Lower lobe of right lung (tissue), 2 donors: ENCODE measurements around the gene TRIM9. TPM values are rescaled to one million over a fixed set of nuclear protein-coding genes. Genes with fewer than 3 reads are reported as not detected.

ENCODE experiments used
- ATAC-seq, 2 donors: fragments of 200-7000 bp; cut with Tn5 transposase; one replicate each; pipeline ENCODE4 v1.9.1; 2020 to 2022; ENCODE audit warnings: mild to moderate bottlenecking in 2 of 2, moderate library complexity in 2 of 2
- DNase-seq: peaks from one replicate; pipeline ENCODE4 v3.0.0-alpha.2; 2020
- H3K27ac ChIP-seq: fragments of 200-600 bp; one replicate; pipeline ENCODE4 v1.8.0; 2022
- H3K27me3 ChIP-seq: fragments of 200-600 bp; one replicate; pipeline ENCODE4 v1.8.0; 2022; ENCODE audit warnings: low read depth
- H3K36me3 ChIP-seq: fragments of 200-600 bp; one replicate; pipeline ENCODE4 v1.8.0; 2022; ENCODE audit warnings: mild to moderate bottlenecking
- H3K4me1 ChIP-seq: fragments of 200-600 bp; one replicate; pipeline ENCODE4 v1.8.0; 2022
- H3K4me3 ChIP-seq: fragments of 200-600 bp; one replicate; pipeline ENCODE4 v1.8.0; 2022; ENCODE audit warnings: mild to moderate bottlenecking
- H3K9me3 ChIP-seq: fragments of 200-600 bp; one replicate; pipeline ENCODE4 v1.8.0; 2022
- intact Hi-C: fragments of 100-400 bp; cut with DNase I; formaldehyde crosslinking; loops from one replicate; pipeline ENCODE4 v1.11.0; 2022
- total RNA-seq: library from RNA; stranded (reverse); fragmentation: NEBNext Ultra II Directional; extraction: Animal tissue kit (Norgen Biotek cat#: 25700); gene quantifications from one replicate; pipeline ENCODE4 v1.2.1, GENCODE V29; 2021
- TF ChIP-seq, protein P1 (sequence below): fragments of 200-600 bp; IDR thresholded peaks from one replicate; pipeline ENCODE4 v1.8.0; 2022; ENCODE audit warnings: antibody characterized with exemption, mild to moderate bottlenecking
- donor health status: DM: no; HTN: yes; CAD: no; lungs with severe emphysema.

TRIM9 gene
- total RNA-seq, 1 donor from 2014 or later, result 0.92 TPM

DNA sequence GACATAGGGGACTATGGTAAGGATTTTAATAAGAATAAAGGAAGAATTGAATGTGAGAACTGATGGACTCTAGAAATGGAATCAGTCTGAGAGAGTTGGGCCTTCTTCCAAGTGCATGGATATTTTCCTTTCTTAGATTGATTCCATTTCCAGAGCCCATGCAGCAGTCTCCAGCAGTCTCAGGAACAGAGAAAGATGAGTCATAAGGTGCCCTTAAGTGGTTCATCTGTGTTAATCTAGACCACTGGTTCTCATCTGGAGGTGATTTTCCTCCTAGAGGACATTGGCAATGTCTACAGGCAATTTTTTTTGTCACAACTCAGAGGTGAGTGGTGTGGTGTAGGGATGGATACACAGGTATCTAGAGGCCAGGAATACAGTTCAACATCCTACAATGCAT, 25.9 kb downstream of the TRIM9 start:
- DNase-seq (no peak), ATAC-seq (no peak)
- no peak overlapping the region for H3K4me3 ChIP-seq
- no peaks in the 10 kb centered on the region for H3K36me3 ChIP-seq
- no peak overlapping the region for H3K27ac ChIP-seq
- no peaks in the 10 kb centered on the region for H3K9me3 ChIP-seq
- no peaks in the 10 kb centered on the region for H3K27me3 ChIP-seq
- H3K4me1 ChIP-seq, result no peaks in the 10 kb centered on the region
- TF ChIP-seq, protein P1, sequence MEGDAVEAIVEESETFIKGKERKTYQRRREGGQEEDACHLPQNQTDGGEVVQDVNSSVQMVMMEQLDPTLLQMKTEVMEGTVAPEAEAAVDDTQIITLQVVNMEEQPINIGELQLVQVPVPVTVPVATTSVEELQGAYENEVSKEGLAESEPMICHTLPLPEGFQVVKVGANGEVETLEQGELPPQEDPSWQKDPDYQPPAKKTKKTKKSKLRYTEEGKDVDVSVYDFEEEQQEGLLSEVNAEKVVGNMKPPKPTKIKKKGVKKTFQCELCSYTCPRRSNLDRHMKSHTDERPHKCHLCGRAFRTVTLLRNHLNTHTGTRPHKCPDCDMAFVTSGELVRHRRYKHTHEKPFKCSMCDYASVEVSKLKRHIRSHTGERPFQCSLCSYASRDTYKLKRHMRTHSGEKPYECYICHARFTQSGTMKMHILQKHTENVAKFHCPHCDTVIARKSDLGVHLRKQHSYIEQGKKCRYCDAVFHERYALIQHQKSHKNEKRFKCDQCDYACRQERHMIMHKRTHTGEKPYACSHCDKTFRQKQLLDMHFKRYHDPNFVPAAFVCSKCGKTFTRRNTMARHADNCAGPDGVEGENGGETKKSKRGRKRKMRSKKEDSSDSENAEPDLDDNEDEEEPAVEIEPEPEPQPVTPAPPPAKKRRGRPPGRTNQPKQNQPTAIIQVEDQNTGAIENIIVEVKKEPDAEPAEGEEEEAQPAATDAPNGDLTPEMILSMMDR, result no peak
- intact Hi-C loops, result no loop called here

- no peak for ATAC-seq
- Histone ChIP-seq H3K4me1 (no peaks in the 10 kb centered on the region), H3K36me3 (no peaks in the 10 kb centered on the region), H3K27me3 (no peaks in the 10 kb centered on the region), H3K4me3 (no peak overlapping the region), H3K9me3 (no peaks in the 10 kb centered on the region), H3K27ac (no peak overlapping the region)
- intact Hi-C loops, result no loop called here
- TF ChIP-seq, protein P1, result no peak
- DNase-seq, result no peak
Observed at GRCh38 chr14:51068268-51068667, 26.6 kb downstream of the TRIM9 start.

- intact Hi-C loops, result no loop called here
Observed at GRCh38 chr14:51067295-51067694, 27.6 kb downstream of the TRIM9 start.

GRCh38 chr14:51066576-51066975, 28.3 kb downstream of the TRIM9 start:
- no peak overlapping the region for H3K27ac ChIP-seq
- H3K4me3 ChIP-seq, result no peak overlapping the region
- TF ChIP-seq, protein P1, result no peak
- ATAC-seq (no peak), DNase-seq (no peak)
- intact Hi-C loops, result no loop called here
- H3K9me3 ChIP-seq, result no peaks in the 10 kb centered on the region
- no peaks in the 10 kb centered on the region for H3K36me3 ChIP-seq
- H3K27me3 ChIP-seq, result no peaks in the 10 kb centered on the region
- H3K4me1 ChIP-seq, result no peaks in the 10 kb centered on the region

More at GRCh38 chr14:51067295-51067694, 27.6 kb downstream of the TRIM9 start:
- TF ChIP-seq, protein P1, result no peak
- Histone ChIP-seq H3K4me3 (no peak overlapping the region), H3K36me3 (no peaks in the 10 kb centered on the region), H3K27ac (no peak overlapping the region), H3K27me3 (no peaks in the 10 kb centered on the region), H3K4me1 (no peaks in the 10 kb centered on the region), H3K9me3 (no peaks in the 10 kb centered on the region)
- ATAC-seq (no peak), DNase-seq (no peak)

GRCh38 chr14:51059032-51059431, 35.9 kb downstream of the TRIM9 start:
- no peak overlapping the region for H3K27ac ChIP-seq
- intact Hi-C loops, result no loop called here
- no peaks in the 10 kb centered on the region for H3K36me3 ChIP-seq
- TF ChIP-seq, protein P1, result no peak
- ATAC-seq (no peak), DNase-seq (no peak)
- no peak overlapping the region for H3K4me3 ChIP-seq
- no peaks in the 10 kb centered on the region for H3K9me3 ChIP-seq
- no peaks in the 10 kb centered on the region for H3K4me1 ChIP-seq
- no peaks in the 10 kb centered on the region for H3K27me3 ChIP-seq

DNA sequence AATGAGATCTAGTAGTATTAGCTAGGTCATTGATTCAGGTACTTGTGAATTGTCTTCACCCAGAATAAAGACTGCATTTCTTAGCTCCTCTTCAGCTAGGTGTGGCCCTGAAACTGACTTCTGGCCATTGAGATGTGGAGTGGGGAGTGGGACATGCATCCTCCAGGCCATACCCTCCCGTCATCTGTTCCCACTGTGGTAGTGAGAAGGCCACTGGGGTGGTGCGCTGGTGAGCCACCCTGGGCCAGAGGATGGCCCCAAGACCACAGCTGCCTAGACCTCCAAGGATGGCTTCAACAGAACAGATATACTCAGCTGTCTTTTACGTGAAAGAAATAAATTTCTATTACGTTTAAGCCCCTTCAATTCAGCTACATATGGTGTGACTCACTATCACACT, 36.5 kb downstream of the TRIM9 start:
- DNase-seq, result no peak
- no peaks in the 10 kb centered on the region for H3K27me3 ChIP-seq
- no peaks in the 10 kb centered on the region for H3K4me1 ChIP-seq
- H3K27ac ChIP-seq, result no peak overlapping the region
- no peak for ATAC-seq
- intact Hi-C loops, result no loop called here
- no peaks in the 10 kb centered on the region for H3K36me3 ChIP-seq
- TF ChIP-seq, protein P1, result no peak
- H3K4me3 ChIP-seq, result no peak overlapping the region
- H3K9me3 ChIP-seq, result no peaks in the 10 kb centered on the region
